K562 (cell line): ENCODE measurements around the gene B3GALNT2. TPM values are rescaled to one million over a fixed set of nuclear protein-coding genes. Genes with fewer than 3 reads are reported as not detected.

Source experiments
- E2F6 ChIP-seq, 2 experiments: IDR thresholded peaks; 2 replicates each; pipeline ENCODE4 v1.6.1; 2011; ENCODE audit warnings: borderline replicate concordance in 1 of 2, control low read depth in 1 of 2, low read depth in 1 of 2, low read length in 1 of 2, mild to moderate bottlenecking in 1 of 2, mixed read lengths in 1 of 2, moderate library complexity in 1 of 2; ENCODE audit not compliant: insufficient read depth in 1 of 2, insufficient read length in 1 of 2, poor library complexity in 1 of 2, severe bottlenecking in 1 of 2; ENCODE audit errors: extremely low read depth in 1 of 2
- FOXK2 ChIP-seq, 2 experiments: fragments of 450-650 bp; IDR thresholded peaks in 1 of 2; conservative IDR thresholded peaks in 1 of 2; 2 replicates each; pipeline ENCODE4 v1.6.1; 2016; ENCODE audit warnings: low read depth in 2 of 2, mild to moderate bottlenecking in 1 of 2
- GABPB2 ChIP-seq: fragments of 250-450 bp; sonication (Bioruptor Pico); conservative IDR thresholded peaks from 2 replicates; pipeline ENCODE4 v1.5.1; 2021; ENCODE audit warnings: mild to moderate bottlenecking
- LARP7 ChIP-seq: fragments of 450-650 bp; IDR thresholded peaks from 2 replicates; pipeline ENCODE4 v1.6.1; 2016
- MAFK ChIP-seq: IDR thresholded peaks from 2 replicates; pipeline ENCODE4 v1.6.1; 2011; ENCODE audit warnings: low read length, improper control_type of control experiment
- MLLT1 ChIP-seq, 2 experiments: fragments of 450-650 bp; IDR thresholded peaks; 2 replicates each; pipeline ENCODE4 v1.6.1; 2016
- PRDM10 ChIP-seq: fragments of 450-650 bp; IDR thresholded peaks from 2 replicates; pipeline ENCODE4 v1.6.1; 2018; ENCODE audit not compliant: partially characterized antibody
- SAFB ChIP-seq: fragments of 200-400 bp; formaldehyde crosslinking; IDR thresholded peaks from 2 replicates; pipeline ENCODE4 v1.6.1; 2017; ENCODE audit warnings: low read depth, low read length, borderline replicate concordance
- STAT6 ChIP-seq: sonication (generic); formaldehyde crosslinking; IDR thresholded peaks from 2 replicates; pipeline ENCODE4 v1.8.1; 2023; ENCODE audit warnings: mild to moderate bottlenecking, missing genetic modification reagents
- YY1 ChIP-seq, 3 experiments: IDR thresholded peaks; 2 replicates each; pipeline ENCODE4 v1.6.1; 2011; ENCODE audit warnings: low read length in 2 of 3, mild to moderate bottlenecking in 2 of 3, moderate library complexity in 2 of 3, borderline replicate concordance in 1 of 3, control low read depth in 1 of 3, low read depth in 1 of 3; ENCODE audit not compliant: insufficient read depth in 3 of 3, insufficient replicate concordance in 2 of 3, control insufficient read depth in 1 of 3, insufficient read length in 1 of 3; ENCODE audit errors: extremely low read depth in 1 of 3
- ZNF584 ChIP-seq: fragments of 200-800 bp; sonication (Bioruptor generic); IDR thresholded peaks from 2 replicates; pipeline ENCODE4 v1.6.1; 2016; ENCODE audit warnings: low read depth, mild to moderate bottlenecking, missing genetic modification characterization, missing compliant biosample characterization
- polyA plus RNA-seq, 8 experiments: library from polyadenylated mRNA; depleted of rRNA in 4 of 8; stranded (reverse) in 5 of 8; unstranded in 3 of 8; fragments of >200 nt; fragmentation: Nextera tagmentation in 2 of 8; fragmentation: Illumina TruSeq in 1 of 8; extraction: Ambion mirVana in 2 of 8; extraction: Trizol in 1 of 8; gene quantifications; 2 replicates each; pipeline versions ENCODE4 v1.2.1 to v1.2.3, GENCODE V29; 2011 to 2014; ENCODE audit warnings: inconsistent platforms in 1 of 8, missing spikeins in 1 of 8
- total RNA-seq, 7 experiments: library from RNA; depleted of rRNA in 6 of 7; stranded (reverse); fragments of >200 nt in 6 of 7; fragmentation: Illumina TruSeq in 2 of 7; extraction: Trizol in 2 of 7; gene quantifications; 2 replicates each; pipeline versions ENCODE4 v1.2.1 to v1.2.3, GENCODE V29; 2011 to 2021; ENCODE audit warnings: low replicate concordance in 1 of 7

B3GALNT2 gene
- total and polyA plus RNA-seq, 9 of the 15 experiments (the other 6 are each of a cell fraction or from before 2014, with no cell fraction given), result 2.0 to 31.7 (median 22.9) TPM

GRCh38 chr1:235503403-235504121, 690 bp downstream of the B3GALNT2 start (continued):
- peak in 2 of 3 experiments; percentile 7 to 36 for TF ChIP-seq YY1 (IDR thresholded peaks at IDR 0.05; ENCODE audit: borderline replicate concordance in 1 of 3, control insufficient read depth in 1 of 3, extremely low read depth in 1 of 3, insufficient read depth in 3 of 3, insufficient read length in 1 of 3, insufficient replicate concordance in 2 of 3, low read depth in 1 of 3, low read length in 2 of 3)
- peak; percentile 6 for TF ChIP-seq PRDM10
- TF ChIP-seq MAFK, result no peak
- TF ChIP-seq LARP7, result peak; percentile 20; the same call in 1 of the 2 replicates
- TF ChIP-seq FOXK2 (conservative IDR thresholded peaks at IDR 0.05 in 1 of 2, IDR thresholded peaks at IDR 0.05 in 1 of 2; ENCODE audit: low read depth in 2 of 2), result peak in 1 of 2 experiments; percentile 51; a peak in 1 of 4 replicates
- no peak for TF ChIP-seq ZNF584 (CRISPR knock-in tag)
- peak in 1 of 2 experiments; percentile 80; a peak in 3 of 4 replicates for TF ChIP-seq MLLT1 (IDR thresholded peaks at IDR 0.05)
- no peak for TF ChIP-seq SAFB
- TF ChIP-seq E2F6 (IDR thresholded peaks at IDR 0.05; ENCODE audit: borderline replicate concordance in 1 of 2, extremely low read depth in 1 of 2, insufficient read depth in 1 of 2, insufficient read length in 1 of 2, low read depth in 1 of 2, low read length in 1 of 2, poor library complexity in 1 of 2, severe bottlenecking in 1 of 2), result peak in 1 of 2 experiments; percentile 72
- TF ChIP-seq STAT6 (CRISPR knock-in tag), result peak; percentile 14; the same call in 1 of the 2 replicates
- no peak for TF ChIP-seq GABPB2 (CRISPR knock-in tag)
